Skeletal muscle cell (primary cell): ENCODE measurements around the gene EMC9.

Experiments used
- DNase-seq: peaks from one replicate; pipeline ENCODE4 v3.0.0-alpha.2; 2010; ENCODE audit warnings: low read depth
- H3K4me3 ChIP-seq: 2 replicates; pipeline ENCODE4 v1.5.1; 2011; ENCODE audit warnings: low read depth, mild to moderate bottlenecking, control low read depth, low read length, moderate library complexity

The EMC9 gene

DNA sequence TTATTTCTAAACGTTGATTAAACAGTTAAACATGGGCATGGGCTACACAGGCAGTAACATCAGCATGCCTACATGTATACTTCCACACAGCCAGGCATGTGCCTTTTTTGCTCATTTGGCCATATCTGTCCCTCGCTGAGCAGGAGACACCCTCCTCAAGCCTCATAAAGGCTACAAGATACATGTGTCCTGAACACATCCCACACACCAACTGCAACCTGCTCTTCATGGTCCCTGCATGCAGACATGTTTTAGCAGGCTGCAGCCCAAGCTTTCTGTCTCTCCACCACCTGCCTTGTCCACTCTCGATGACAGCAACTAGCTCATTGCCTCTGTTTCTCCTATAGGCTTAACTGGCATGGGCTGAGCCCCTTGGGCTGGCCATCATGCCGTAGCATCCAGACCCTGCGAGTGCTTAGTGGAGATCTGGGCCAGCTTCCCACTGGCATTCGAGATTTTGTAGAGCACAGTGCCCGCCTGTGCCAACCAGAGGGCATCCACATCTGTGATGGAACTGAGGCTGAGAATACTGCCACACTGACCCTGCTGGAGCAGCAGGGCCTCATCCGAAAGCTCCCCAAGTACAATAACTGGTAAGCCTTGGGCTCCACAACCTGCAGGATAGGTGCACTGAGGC, 44.7 kb downstream of the EMC9 start:
- DNase-seq, result no peak
- no peak overlapping the region for H3K4me3 ChIP-seq

- no peak for DNase-seq
- H3K4me3 ChIP-seq, result peak overlapping the region; percentile 65
Observed at GRCh38 chr14:24095271-24096068, 45.9 kb downstream of the EMC9 start.

DNA sequence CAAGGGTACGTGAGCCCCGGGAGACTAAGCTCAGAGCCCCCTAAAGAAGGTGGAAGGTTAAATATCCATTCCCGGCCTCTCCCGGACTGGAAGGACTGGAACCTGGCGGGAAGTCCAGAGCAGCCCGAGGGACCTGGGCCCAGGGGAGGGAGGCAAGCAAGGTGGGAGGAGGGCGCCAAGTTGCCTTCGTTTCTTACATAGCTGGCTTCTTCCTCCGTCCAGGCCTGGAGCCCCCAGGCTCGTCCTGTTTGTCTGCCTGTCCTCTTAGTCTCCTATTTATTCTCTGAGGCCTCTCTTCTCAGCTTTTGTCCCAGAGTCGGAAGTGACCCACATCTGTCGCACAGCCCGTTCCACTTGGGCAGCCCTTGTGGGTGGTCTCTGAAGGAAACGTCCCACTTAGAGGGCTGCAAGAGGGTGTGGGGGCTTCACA, 46.5 kb downstream of the EMC9 start:
- no peak for DNase-seq
- peak overlapping the region; percentile 65 for H3K4me3 ChIP-seq

- peak; percentile 57 for DNase-seq
- H3K4me3 ChIP-seq, result peak within 1 kb of the TSS; percentile 65
Observed at GRCh38 chr14:24093901-24094840, 47.2 kb downstream of the EMC9 start, which contains the start of gene PCK2. Gene PCK2, plus strand, starts transcription at chr14:24094311. Its CDS starts 95 bp downstream, at chr14:24094406.

DNA sequence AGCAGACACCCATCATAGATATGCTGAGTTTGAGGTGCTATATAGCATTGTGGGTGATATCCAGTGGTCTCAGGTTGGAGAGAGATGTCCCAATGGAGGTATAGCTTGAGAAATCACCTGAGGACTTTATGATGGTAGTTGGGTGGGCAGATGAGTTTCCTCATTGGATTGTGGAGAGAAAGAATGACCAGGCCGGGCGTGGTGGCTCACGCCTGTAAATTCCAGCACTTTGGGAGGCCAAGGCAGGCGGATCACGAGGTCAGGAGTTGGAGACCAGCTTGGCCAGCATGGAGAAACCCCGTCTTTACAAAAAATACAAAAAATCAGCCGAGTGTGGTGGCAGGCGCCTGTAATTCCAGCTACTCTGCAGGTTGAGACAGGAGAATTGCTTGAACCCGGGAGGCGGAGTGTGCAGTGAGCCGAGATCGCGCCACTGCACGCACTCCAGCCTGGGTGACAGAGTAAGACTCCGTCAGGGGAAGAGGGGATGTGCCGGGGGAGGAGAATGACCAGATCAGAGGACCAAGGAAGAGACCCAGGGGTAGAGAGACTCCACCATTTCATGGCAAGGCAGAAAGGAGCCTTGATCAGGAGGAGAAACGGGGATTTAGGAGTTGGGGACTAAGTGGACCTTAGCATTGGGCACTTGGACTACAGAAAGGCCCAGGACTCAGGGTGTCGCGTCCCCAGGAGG, 48.0 kb downstream of the EMC9 start:
- peak overlapping the region; percentile 65 for H3K4me3 ChIP-seq
- no peak for DNase-seq

GRCh38 chr14:24092505-24093206, 48.7 kb downstream of the EMC9 start:
- no peak for DNase-seq
- H3K4me3 ChIP-seq, result no peak overlapping the region

DNA sequence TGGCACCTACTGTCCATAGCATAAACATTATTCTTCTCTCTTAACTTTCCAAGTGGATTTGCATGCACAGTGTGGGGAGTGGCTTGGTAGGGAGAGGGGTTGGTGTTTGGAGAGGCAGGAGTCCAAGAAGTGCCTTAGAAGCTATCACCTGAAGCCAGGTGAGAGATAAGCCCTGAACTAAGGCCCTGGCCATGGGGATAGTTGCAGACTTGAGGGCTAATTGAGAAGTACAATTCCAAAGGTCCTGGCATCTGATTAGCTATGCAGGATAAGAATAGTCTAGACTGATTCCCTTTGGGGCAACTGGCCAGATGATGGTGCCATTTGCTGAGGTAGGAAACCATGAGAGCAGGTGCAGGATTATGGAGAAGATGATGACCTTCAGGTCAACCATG, 49.3 kb downstream of the EMC9 start:
- H3K4me3 ChIP-seq, result no peak overlapping the region
- DNase-seq, result no peak

DNA sequence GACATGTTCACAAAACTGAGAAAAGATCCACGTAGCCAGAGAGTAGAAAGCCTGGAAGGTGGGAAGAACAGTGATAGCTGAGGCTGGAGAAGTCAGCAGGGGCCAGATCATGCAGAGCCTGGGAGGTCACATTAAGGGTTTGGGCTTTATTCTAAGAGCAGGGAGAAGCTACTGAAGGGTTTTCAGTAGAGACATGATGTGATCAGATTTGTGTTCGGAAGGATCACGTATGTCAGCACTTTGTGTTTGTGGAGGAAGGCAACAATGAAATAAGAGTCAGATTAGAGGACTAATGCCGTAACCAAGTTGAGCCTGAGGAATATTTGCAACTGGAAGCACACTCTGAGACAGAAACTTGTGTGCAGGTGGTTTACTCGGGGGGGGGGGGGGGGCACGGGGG, 51.5 kb downstream of the EMC9 start:
- H3K4me3 ChIP-seq, result no peak overlapping the region
- DNase-seq, result no peak
